Measurements from ENCODE around the gene PLA2G4D. TPM values are rescaled to one million over a fixed set of nuclear protein-coding genes. Genes with fewer than 3 reads are reported as not detected.

Gene PLA2G4D
- total and polyA plus RNA-seq, 2 donors (not counting 3 experiments of a cell fraction or from before 2014, with no cell fraction given) = not detected

GRCh38 chr15:42069025-42069424 is 25.3 kb downstream of the PLA2G4D start:
- H3K9me3 ChIP-seq (replicated peaks; ENCODE audit: control insufficient read depth, insufficient read depth, low read length) = no peaks in the 10 kb centered on the region
- H3K9ac ChIP-seq (replicated peaks; ENCODE audit: extremely low read depth, insufficient read depth, low read length) = no peak overlapping the region
- H3K27me3 ChIP-seq (ENCODE audit: control insufficient read depth in 2 of 2, insufficient read depth in 2 of 2, low read length in 2 of 2) = no peaks in the 10 kb centered on the region
- DNase-seq (ENCODE audit: low read depth, low spot score) (no peak), FAIRE-seq (no peak)
- CTCF ChIA-PET = interaction anchor here (0.9 to 7.9 kb wide), 7 partner anchors 12 to 80 kb away, joined by 3 to 96 read pairs (median 4); no protein-coding TSS in a partner anchor
- no peak overlapping the region for H3K4me2 ChIP-seq (ENCODE audit: insufficient read depth, low read length)
- H3K36me3 ChIP-seq (ENCODE audit: control insufficient read depth in 2 of 2, extremely low read depth in 1 of 2, insufficient read depth in 2 of 2, low read length in 2 of 2) = no peaks in the 10 kb centered on the region
- H3K4me1 ChIP-seq (ENCODE audit: control insufficient read depth, extremely low read depth, insufficient read depth, low read length) = no peaks in the 10 kb centered on the region
- dilution Hi-C loops (cut with MboI; ENCODE audit: extremely low pct_ligation_motif_present, low sequenced_read_pairs) (no loop called here), intact Hi-C loops (cut with micrococcal nuclease) (loop anchor here (5.0 kb wide), 1 partner anchor 403 kb away; no protein-coding TSS in a partner anchor)
- no peak for TF ChIP-seq JUN (IDR thresholded peaks at IDR 0.05; ENCODE audit: borderline replicate concordance, insufficient read depth, insufficient read length, low read depth)
- no peaks in the 10 kb centered on the region for H3K9me1 ChIP-seq (replicated peaks; ENCODE audit: control insufficient read depth, extremely low read depth, insufficient read depth, low read length)
- POLR2A ChIA-PET = no interaction called here
- BruUV-seq (replicated peaks) = no TSS peak
- H3K27ac ChIP-seq (ENCODE audit: insufficient read depth, low read depth, low read length) = no peak overlapping the region
- no peaks in the 10 kb centered on the region for H4K20me1 ChIP-seq (replicated peaks; ENCODE audit: control insufficient read depth, extremely low read depth, insufficient read depth, low read length)
- no peaks in the 10 kb centered on the region for H3K79me2 ChIP-seq (ENCODE audit: control insufficient read depth, insufficient read depth, low read length)
- H2AFZ ChIP-seq (ENCODE audit: low read depth, low read length) = no peak overlapping the region
- no peak overlapping the region for H3K4me3 ChIP-seq (replicated peaks in 1 of 3; ENCODE audit: insufficient read depth in 1 of 3, low read depth in 1 of 3, low read length in 3 of 3)

- no TSS peak for BruUV-seq (replicated peaks)
- POLR2A ChIA-PET = no interaction called here
- H3K9ac ChIP-seq (replicated peaks; ENCODE audit: extremely low read depth, insufficient read depth, low read length) = no peak overlapping the region
- H2AFZ ChIP-seq (ENCODE audit: low read depth, low read length) = no peak overlapping the region
- no peaks in the 10 kb centered on the region for H3K79me2 ChIP-seq (ENCODE audit: control insufficient read depth, insufficient read depth, low read length)
- dilution Hi-C loops (cut with MboI; ENCODE audit: extremely low pct_ligation_motif_present, low sequenced_read_pairs) = no loop called here
- FAIRE-seq (no peak), DNase-seq (ENCODE audit: low read depth, low spot score) (no peak)
- intact Hi-C loops (cut with micrococcal nuclease) = loop anchor here (5.0 kb wide), 1 partner anchor 404 kb away; no protein-coding TSS in a partner anchor
- TF ChIP-seq GATA2 (IDR thresholded peaks at IDR 0.05; ENCODE audit: insufficient read depth, insufficient read length, low read depth, low read length) (no peak), MYC (IDR thresholded peaks at IDR 0.05; ENCODE audit: low read depth, low read length) (no peak), CTCF (IDR thresholded peaks at IDR 0.05; ENCODE audit: extremely low read depth in 1 of 2, insufficient read depth in 1 of 2, low read depth in 1 of 2, low read length in 2 of 2) (no peak), MAX (IDR thresholded peaks at IDR 0.05; ENCODE audit: insufficient read depth, insufficient read length) (no peak), POLR2AphosphoS5 (IDR thresholded peaks at IDR 0.05; ENCODE audit: insufficient read depth, low read depth, low read length) (no peak), POLR2A (IDR thresholded peaks at IDR 0.05; ENCODE audit: low read depth, low read length) (no peak), EZH2 (IDR thresholded peaks at IDR 0.05; ENCODE audit: borderline replicate concordance, low read depth, low read length, severe bottlenecking) (no peak), FOS (IDR thresholded peaks at IDR 0.05; ENCODE audit: borderline replicate concordance, insufficient read depth, low read length) (no peak), JUN (IDR thresholded peaks at IDR 0.05; ENCODE audit: borderline replicate concordance, insufficient read depth, insufficient read length, low read depth) (no peak)
- H3K9me1 ChIP-seq (replicated peaks; ENCODE audit: control insufficient read depth, extremely low read depth, insufficient read depth, low read length) = no peaks in the 10 kb centered on the region
- H3K4me2 ChIP-seq (ENCODE audit: insufficient read depth, low read length) = no peak overlapping the region
- no peaks in the 10 kb centered on the region for H4K20me1 ChIP-seq (replicated peaks; ENCODE audit: control insufficient read depth, extremely low read depth, insufficient read depth, low read length)
- H3K27ac ChIP-seq (ENCODE audit: insufficient read depth, low read depth, low read length) = no peak overlapping the region
- no peaks in the 10 kb centered on the region for H3K36me3 ChIP-seq (ENCODE audit: control insufficient read depth in 2 of 2, extremely low read depth in 1 of 2, insufficient read depth in 2 of 2, low read length in 2 of 2)
- no peak overlapping the region for H3K4me3 ChIP-seq (replicated peaks in 1 of 3; ENCODE audit: insufficient read depth in 1 of 3, low read depth in 1 of 3, low read length in 3 of 3)
- CTCF ChIA-PET = interaction anchor here (0.9 to 7.9 kb wide), 7 partner anchors 13 to 79 kb away, joined by 3 to 96 read pairs (median 4); no protein-coding TSS in a partner anchor
- no peaks in the 10 kb centered on the region for H3K4me1 ChIP-seq (ENCODE audit: control insufficient read depth, extremely low read depth, insufficient read depth, low read length)
- no peaks in the 10 kb centered on the region for H3K27me3 ChIP-seq (ENCODE audit: control insufficient read depth in 2 of 2, insufficient read depth in 2 of 2, low read length in 2 of 2)
- no peaks in the 10 kb centered on the region for H3K9me3 ChIP-seq (replicated peaks; ENCODE audit: control insufficient read depth, insufficient read depth, low read length)
Observed at GRCh38 chr15:42068601-42069000, 25.8 kb downstream of the PLA2G4D start.
